Trophoblast cell (in vitro differentiated cells and primary cell): ENCODE results near the gene SNED1. TPM values are rescaled to one million over a fixed set of nuclear protein-coding genes. Genes with fewer than 3 reads are reported as not detected.

Experiments used
- DNase-seq, 2 donors: peaks; one replicate each; pipeline ENCODE4 v3.0.0-alpha.2; 2016
- H2AFZ ChIP-seq: 2 replicates; pipeline ENCODE4 v1.6.1; 2013; ENCODE audit warnings: low read length, moderate library complexity, mild to moderate bottlenecking; ENCODE audit not compliant: insufficient read depth, poor library complexity
- H2AK5ac ChIP-seq: 2 replicates; pipeline ENCODE4 v1.6.1; 2013; ENCODE audit warnings: mild to moderate bottlenecking, low read length
- H2BK120ac ChIP-seq: 2 replicates; pipeline ENCODE4 v1.6.1; 2013; ENCODE audit warnings: low read length, mild to moderate bottlenecking, moderate library complexity; ENCODE audit not compliant: insufficient read depth, poor library complexity
- H2BK12ac ChIP-seq: 2 replicates; pipeline ENCODE4 v1.6.1; 2013; ENCODE audit warnings: mild to moderate bottlenecking, low read length, moderate library complexity
- H2BK5ac ChIP-seq: 2 replicates; pipeline ENCODE4 v1.6.1; 2013; ENCODE audit warnings: low read length, low read depth, moderate library complexity, mild to moderate bottlenecking; ENCODE audit not compliant: poor library complexity
- H3K14ac ChIP-seq: 2 replicates; pipeline ENCODE4 v1.6.1; 2013; ENCODE audit warnings: mild to moderate bottlenecking, low read length
- H3K18ac ChIP-seq: 2 replicates; pipeline ENCODE4 v1.6.1; 2013; ENCODE audit warnings: mild to moderate bottlenecking, low read length
- H3K23ac ChIP-seq: 2 replicates; pipeline ENCODE4 v1.6.1; 2013; ENCODE audit warnings: low read length
- H3K27ac ChIP-seq: 2 replicates; pipeline ENCODE4 v1.5.1; 2013; ENCODE audit warnings: low read depth, mild to moderate bottlenecking, inconsistent platforms, low read length, moderate library complexity
- H3K27me3 ChIP-seq: 2 replicates; pipeline ENCODE4 v1.6.1; 2013; ENCODE audit warnings: inconsistent platforms, mild to moderate bottlenecking, low read length, moderate library complexity; ENCODE audit not compliant: insufficient read depth
- H3K36me3 ChIP-seq, 2 experiments: 1 replicate in 1 of 2; 2 replicates in 1 of 2; pipeline ENCODE4 v1.6.1; 2013; ENCODE audit warnings: low read length in 2 of 2, mild to moderate bottlenecking in 2 of 2, moderate library complexity in 1 of 2; ENCODE audit not compliant: insufficient read depth in 2 of 2, control insufficient read depth in 1 of 2
- H3K4ac ChIP-seq: 2 replicates; pipeline ENCODE4 v1.6.1; 2013; ENCODE audit warnings: low read depth, mild to moderate bottlenecking, low read length, moderate library complexity
- H3K4me1 ChIP-seq, 2 experiments: 1 replicate in 1 of 2; 2 replicates in 1 of 2; pipeline ENCODE4 v1.6.1; 2013; ENCODE audit warnings: low read length in 2 of 2, mild to moderate bottlenecking in 2 of 2, moderate library complexity in 1 of 2; ENCODE audit not compliant: insufficient read depth in 2 of 2, control insufficient read depth in 1 of 2
- H3K4me2 ChIP-seq: 2 replicates; pipeline ENCODE4 v1.6.1; 2013; ENCODE audit warnings: inconsistent platforms, mild to moderate bottlenecking, low read length, moderate library complexity
- H3K4me3 ChIP-seq: 2 replicates; pipeline ENCODE4 v1.5.1; 2013; ENCODE audit warnings: mild to moderate bottlenecking, low read depth, low read length, inconsistent platforms
- H3K79me1 ChIP-seq: one replicate; pipeline ENCODE4 v1.6.1; 2013; ENCODE audit warnings: low read length
- H3K79me2 ChIP-seq: 2 replicates; pipeline ENCODE4 v1.6.1; 2013; ENCODE audit warnings: low read length, mild to moderate bottlenecking; ENCODE audit not compliant: control insufficient read depth, insufficient read depth, poor library complexity
- H3K9ac ChIP-seq: 2 replicates; pipeline ENCODE4 v1.6.1; 2013; ENCODE audit warnings: mild to moderate bottlenecking, low read length
- H3K9me3 ChIP-seq: 2 replicates; pipeline ENCODE4 v1.6.1; 2013; ENCODE audit warnings: low read depth, mild to moderate bottlenecking, control low read depth, inconsistent platforms, low read length; ENCODE audit not compliant: insufficient read depth
- H4K12ac ChIP-seq: 2 replicates; pipeline ENCODE4 v1.6.1; 2013; ENCODE audit warnings: low read depth, mild to moderate bottlenecking, low read length, moderate library complexity
- H4K8ac ChIP-seq: 2 replicates; pipeline ENCODE4 v1.6.1; 2013; ENCODE audit warnings: low read depth, mild to moderate bottlenecking, low read length, moderate library complexity
- H4K91ac ChIP-seq: one replicate; pipeline ENCODE4 v1.6.1; 2013; ENCODE audit warnings: low read depth, mild to moderate bottlenecking, low read length, moderate library complexity
- WGBS: extraction: QIAGEN DNeasy Blood & Tissue Kit; methylation state at CpG from one replicate; pipeline ENCODE4 v1.1.7; 2013; ENCODE audit warnings: missing lambda C conversion rate; ENCODE audit not compliant: insufficient read length, insufficient coverage; ENCODE audit errors: extremely low coverage; 5-methylcytosine and 5-hydroxymethylcytosine counted together
- polyA plus RNA-seq: library from polyadenylated mRNA; stranded (reverse); fragments of 200-250 nt; gene quantifications from 2 replicates; pipeline ENCODE4 v1.2.3, GENCODE V29; 2013

SNED1 gene
- polyA plus RNA-seq = 0.12 TPM in 2 replicates

- Histone ChIP-seq H3K4me3 (peak within 1 kb of the TSS; percentile 59), H2BK12ac (no peak within 1 kb of the TSS), H3K79me1 (peaks cover 2% of the 10 kb centered on the region), H2BK5ac (no peak within 1 kb of the TSS), H3K4me1 (peaks cover 0 to 10% of the 10 kb centered on the region in 2 experiments), H3K4me2 (peak within 1 kb of the TSS; percentile 75), H4K8ac (peak within 1 kb of the TSS; percentile 58), H4K91ac (no peak within 1 kb of the TSS), H3K4ac (no peak within 1 kb of the TSS), H2AFZ (peak within 1 kb of the TSS; percentile 11), H3K18ac (no peak within 1 kb of the TSS), H3K9ac (no peak within 1 kb of the TSS), H2AK5ac (no peak within 1 kb of the TSS), H3K27me3 (peaks cover 11% of the 10 kb centered on the region), H4K12ac (no peak within 1 kb of the TSS), H2BK120ac (no peak within 1 kb of the TSS), H3K36me3 (no peaks in the 10 kb centered on the region), H3K14ac (no peak within 1 kb of the TSS), H3K23ac (no peak within 1 kb of the TSS), H3K9me3 (peaks cover 13% of the 10 kb centered on the region), H3K79me2 (no peaks in the 10 kb centered on the region), H3K27ac (no peak within 1 kb of the TSS)
- no CpG with 5 or more reads among the region's 61 CpGs for WGBS
- peak; percentile 30 to 63 for DNase-seq
Measured at GRCh38 chr2:240997856-240998705, at the start of gene SNED1. Gene SNED1 (plus strand): TSS chr2:240998618. CDS start chr2:240998838, 220 bp downstream.

DNA sequence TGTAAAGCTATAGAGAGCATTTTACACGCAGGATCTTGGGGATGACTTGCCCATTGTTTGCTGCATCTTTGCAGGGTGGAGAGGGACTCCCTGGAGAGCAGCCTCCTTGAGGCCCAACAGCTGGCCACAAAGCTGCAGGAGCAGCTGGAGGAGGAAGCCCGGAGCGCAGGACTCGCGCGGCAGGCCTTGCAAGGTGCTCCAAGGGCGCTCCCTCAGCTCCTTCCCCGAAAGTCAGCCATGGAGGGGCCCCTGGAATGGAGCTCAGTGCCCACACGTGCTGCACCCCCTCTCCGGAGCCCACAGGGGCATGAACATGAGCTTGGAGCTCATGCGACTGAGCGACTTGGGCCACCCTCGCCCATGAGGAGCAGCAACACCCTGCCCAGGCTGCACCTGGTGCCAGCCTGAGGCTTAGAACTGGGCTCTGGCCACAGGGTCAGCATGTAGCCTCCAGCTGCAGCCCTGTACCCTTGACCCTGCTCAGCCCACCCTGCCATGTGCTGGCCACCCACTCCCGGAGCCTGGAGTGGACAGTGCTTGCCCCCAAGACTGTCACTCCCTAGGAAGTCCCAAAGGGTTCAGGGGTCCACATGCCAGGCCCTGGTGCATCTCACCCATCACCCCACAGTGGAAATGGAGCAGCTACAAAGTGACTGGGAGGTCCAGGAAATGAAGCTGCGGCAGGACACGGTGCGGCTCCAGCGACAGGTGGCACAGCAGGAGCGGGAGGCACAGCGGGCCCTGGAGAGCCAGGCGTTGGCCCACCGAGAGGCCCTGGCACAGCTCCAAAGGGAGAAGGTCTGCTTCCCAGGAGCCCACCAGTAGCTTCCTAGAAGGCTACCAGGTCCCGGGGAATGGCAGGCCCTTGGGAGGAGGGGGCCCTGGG, 49.3 kb upstream of the SNED1 start:
- Histone ChIP-seq H3K27me3 (no peaks in the 10 kb centered on the region), H3K4me1 (no peaks in the 10 kb centered on the region), H4K12ac (no peak overlapping the region), H4K8ac (no peak overlapping the region), H3K4me3 (no peak overlapping the region), H3K4me2 (no peak overlapping the region), H3K23ac (no peak overlapping the region), H3K9ac (no peak overlapping the region), H3K4ac (no peak overlapping the region), H3K36me3 (no peaks in the 10 kb centered on the region), H2BK120ac (no peak overlapping the region), H3K27ac (no peak overlapping the region), H2BK12ac (no peak overlapping the region), H2BK5ac (no peak overlapping the region), H2AK5ac (no peak overlapping the region), H3K14ac (no peak overlapping the region), H3K9me3 (peaks cover 9% of the 10 kb centered on the region), H3K79me2 (no peaks in the 10 kb centered on the region), H4K91ac (no peak overlapping the region), H2AFZ (no peak overlapping the region), H3K79me1 (no peaks in the 10 kb centered on the region), H3K18ac (no peak overlapping the region)
- DNase-seq = no peak
- WGBS = no CpG with 5 or more reads among the region's 23 CpGs

- Histone ChIP-seq H3K4me3 (no peak overlapping the region), H4K12ac (no peak overlapping the region), H3K4ac (no peak overlapping the region), H3K27me3 (no peaks in the 10 kb centered on the region), H3K14ac (no peak overlapping the region), H2BK120ac (no peak overlapping the region), H2AK5ac (no peak overlapping the region), H4K8ac (no peak overlapping the region), H3K18ac (no peak overlapping the region), H3K4me2 (no peak overlapping the region), H3K4me1 (no peaks in the 10 kb centered on the region), H3K36me3 (no peaks in the 10 kb centered on the region), H2BK5ac (no peak overlapping the region), H3K9ac (no peak overlapping the region), H4K91ac (no peak overlapping the region), H2AFZ (no peak overlapping the region), H3K23ac (no peak overlapping the region), H2BK12ac (no peak overlapping the region), H3K27ac (no peak overlapping the region), H3K79me2 (no peaks in the 10 kb centered on the region), H3K9me3 (peaks cover 9% of the 10 kb centered on the region), H3K79me1 (no peaks in the 10 kb centered on the region)
- DNase-seq = no peak
- WGBS = no CpG with 5 or more reads among the region's 14 CpGs
Measured at GRCh38 chr2:240949791-240950705, 48.4 kb upstream of the SNED1 start.
